HG02610 (cell line): Measurements from ENCODE around the gene COX20.
"Not testable (repeated sequence)": the region's sequence is repeated elsewhere in the genome, so short reads cannot be mapped to it uniquely, and the experiment has no call there.

Experiments used
- ATAC-seq: cut with Tn5 transposase; IDR thresholded peaks from one replicate; pipeline ENCODE4 v1.9.1; 2021; ENCODE audit warnings: mild to moderate bottlenecking, moderate library complexity; ENCODE audit not compliant: unreplicated experiment

The COX20 gene, protein sequence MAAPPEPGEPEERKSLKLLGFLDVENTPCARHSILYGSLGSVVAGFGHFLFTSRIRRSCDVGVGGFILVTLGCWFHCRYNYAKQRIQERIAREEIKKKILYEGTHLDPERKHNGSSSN

DNA sequence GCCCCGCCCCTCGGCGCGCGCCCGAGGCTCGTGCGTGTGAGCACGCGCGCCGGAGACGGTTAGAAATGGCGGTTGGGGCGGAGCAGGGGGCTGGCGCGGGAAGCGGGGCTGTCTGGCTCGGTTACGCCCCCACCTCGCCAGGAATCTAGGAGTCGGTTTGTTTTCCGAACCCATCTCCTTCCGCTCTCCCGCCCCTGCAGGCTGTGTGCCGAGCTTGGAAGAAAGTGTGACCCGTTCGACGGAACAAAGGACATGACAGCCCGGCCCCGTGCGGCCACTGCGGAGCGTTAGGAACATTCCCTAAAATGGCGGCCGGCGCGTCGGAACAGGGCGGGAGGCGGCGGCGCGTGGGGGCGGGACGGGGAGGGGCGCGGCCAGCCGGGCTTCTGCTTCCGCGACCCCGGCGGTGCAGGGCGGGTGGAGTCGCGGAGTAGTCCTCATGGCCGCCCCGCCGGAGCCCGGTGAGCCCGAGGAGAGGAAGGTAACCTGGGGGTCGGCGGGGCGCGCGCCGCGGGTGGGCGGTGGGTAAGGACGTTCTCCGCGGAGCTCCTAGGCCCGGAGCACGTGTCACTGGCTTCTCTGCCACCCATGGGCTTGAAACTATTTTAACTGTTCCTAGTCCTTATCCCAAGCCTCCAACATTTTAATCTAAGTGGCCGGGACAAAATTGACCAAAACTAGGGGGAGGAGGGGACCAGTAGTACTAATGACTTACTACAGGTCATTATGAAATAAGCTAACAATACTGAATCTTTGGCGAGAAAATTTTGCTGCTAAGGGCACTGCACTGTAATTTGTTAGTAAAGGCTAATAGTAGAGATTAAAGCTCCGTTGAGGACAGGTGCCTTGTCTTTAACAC lies at the start of gene COX20:
COX20 (plus strand) TSS at position 383 of the 859 bp plus-strand sequence; CDS start at position 440, 57 bp downstream.
- peak; percentile 65 for ATAC-seq

DNA sequence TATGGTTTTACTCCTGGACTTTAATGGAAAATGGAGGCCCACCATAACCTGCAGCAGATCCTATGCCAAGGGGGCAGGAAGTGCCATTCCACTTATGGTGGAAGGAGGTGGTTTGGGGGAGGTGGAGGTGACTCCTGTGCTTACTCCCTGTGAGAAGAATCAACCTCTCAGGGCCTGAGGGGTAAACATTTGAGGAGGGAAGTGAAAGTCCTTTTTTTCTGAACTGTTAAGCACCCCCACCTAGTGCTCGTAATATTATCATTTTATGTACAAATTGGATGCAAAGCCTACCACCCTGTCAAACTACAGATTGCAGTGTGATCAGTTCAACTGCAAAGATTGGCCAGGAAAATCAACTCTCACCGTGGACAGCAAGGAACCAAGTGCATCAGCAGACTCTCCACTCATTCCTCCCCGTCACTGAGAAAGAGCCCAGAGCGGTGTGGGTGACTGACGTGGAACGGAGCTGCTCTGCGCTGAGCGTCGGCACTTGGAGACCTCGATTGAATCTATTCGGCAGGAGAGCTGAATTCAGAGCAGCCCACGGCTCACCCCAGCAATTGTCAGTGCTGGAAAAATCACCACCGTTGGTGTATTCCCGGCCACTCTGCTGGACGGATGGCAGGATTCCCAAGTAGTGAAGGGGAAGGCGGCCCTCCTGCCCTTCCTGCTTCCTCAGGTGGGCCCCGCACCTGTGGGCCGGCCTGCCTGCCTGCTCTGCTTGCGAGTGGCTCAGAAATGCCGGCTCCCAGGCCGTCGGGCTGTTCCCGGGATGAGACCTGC lies 46.8 kb upstream of the COX20 start:
- ATAC-seq = no peak

DNA sequence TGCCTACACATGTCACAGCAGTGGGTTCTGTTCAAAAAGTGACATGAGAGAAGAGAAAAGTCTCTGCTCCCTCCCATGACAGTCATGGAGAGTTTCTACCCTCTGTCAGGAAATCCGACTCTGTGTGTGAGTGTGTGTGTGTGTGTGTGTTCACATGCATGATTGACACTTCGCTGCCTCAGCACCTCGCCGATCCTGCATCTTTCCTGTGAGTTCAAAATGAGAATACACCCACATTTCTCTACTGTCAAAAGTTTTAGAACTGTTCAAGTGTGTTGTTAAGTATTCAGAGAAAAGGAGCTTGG lies 46.2 kb upstream of the COX20 start:
- ATAC-seq = no peak

DNA sequence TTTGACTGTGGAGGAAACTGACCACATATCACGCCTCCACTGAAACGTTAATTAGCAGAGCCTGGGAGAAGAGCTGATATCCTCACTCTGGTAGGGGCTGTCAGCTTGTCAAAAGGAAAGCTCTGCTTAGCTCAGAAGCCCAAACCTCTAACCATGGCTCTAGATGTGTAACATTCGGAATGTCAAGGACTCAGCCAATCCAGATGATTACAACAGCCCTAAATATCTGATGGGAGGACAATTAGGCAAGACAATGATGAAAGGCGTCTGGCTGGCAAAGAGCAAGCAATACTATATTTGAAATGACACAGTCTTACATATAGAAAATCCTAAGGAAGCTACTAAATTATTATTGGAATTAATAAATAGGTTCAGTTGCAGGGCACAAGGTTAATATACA lies 45.7 kb upstream of the COX20 start:
- ATAC-seq = no peak

DNA sequence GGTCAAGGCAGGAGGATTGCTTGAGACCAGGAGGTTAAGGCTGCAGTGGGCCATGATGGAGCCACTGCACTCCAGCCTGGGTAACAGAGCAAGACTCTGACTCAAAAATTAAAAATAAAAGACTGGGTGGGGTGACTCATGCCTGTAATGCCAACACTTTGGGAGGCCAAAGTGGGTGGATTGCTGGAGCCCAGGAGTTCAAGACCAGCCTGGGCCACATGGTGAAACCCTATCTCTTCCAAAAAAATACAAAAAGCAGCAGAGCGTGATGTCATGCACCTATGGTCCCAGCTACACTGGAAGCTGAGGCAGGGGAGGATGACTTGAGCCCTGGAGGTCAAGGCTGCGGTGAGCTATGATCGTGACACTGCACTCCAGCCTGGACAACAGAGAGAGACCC lies 44.4 kb upstream of the COX20 start:
- no peak for ATAC-seq

DNA sequence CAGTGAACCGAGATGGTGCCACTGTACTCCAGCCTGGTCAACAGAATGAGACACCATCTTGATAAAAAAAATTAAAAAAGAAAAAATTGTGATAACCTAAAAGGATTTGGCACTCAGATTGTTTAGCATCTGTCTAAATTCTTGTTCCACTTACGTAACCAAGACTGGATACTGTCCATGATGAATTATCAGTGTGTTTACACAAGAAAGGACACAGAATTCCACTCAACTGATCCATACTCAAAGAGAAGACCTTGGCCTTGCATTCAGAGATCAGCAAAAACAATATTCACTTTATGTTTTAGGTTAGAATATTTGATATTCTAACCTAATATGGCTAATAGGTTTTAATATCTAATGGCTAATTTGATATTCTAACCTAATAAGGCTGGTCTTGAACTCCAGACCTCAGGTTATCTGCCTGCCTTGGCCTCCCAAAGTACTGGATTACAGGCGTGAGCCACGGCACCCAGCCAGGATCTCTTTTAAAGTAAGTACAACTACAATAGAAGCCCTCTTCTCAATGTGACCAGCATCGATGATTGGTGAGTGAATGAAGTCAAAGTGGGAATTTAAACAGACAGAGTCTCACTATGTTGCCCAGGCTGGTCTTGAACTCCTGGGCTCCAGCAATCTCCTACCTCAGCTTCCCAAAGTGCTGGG lies 43.1 kb upstream of the COX20 start:
- no peak for ATAC-seq

DNA sequence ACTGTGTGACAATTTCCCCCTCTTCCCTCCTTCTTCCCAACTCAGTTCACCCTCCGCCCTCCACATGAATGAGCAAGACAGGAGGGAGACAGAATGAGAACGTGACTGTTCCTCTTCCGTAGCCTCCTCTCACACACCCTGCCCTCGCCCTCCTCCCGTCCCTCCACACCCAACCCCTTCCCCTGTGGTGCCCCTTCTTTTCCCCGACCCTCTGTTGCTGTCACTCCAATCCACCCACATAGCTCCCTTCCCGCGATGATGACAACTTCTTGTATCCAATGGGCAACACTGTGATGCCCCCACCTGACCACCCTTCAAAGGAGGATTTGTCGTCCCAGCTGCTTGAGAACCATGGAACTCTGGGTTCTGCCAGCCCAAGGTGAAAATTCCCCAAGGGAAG lies 41.4 kb upstream of the COX20 start:
- ATAC-seq = no peak

DNA sequence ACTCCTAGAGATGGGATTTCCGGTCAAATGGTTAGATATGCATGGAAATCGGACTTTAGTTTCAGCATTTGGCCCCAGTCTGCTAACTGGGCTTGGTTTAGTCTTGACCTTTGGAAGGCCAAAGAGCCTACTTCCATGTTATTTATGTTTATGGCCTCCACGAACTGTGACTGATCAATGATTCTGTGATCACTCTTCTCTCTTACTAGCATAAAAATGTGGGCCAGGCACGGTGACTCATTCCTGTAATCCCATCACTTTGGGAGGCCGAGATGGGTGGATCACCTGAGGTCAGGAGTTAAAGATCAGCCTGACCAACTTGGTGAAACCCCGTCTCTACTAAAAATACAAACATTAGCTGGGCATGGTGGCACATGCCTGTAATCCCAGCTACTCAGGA lies 40.9 kb upstream of the COX20 start:
- ATAC-seq = not testable (repeated sequence)

DNA sequence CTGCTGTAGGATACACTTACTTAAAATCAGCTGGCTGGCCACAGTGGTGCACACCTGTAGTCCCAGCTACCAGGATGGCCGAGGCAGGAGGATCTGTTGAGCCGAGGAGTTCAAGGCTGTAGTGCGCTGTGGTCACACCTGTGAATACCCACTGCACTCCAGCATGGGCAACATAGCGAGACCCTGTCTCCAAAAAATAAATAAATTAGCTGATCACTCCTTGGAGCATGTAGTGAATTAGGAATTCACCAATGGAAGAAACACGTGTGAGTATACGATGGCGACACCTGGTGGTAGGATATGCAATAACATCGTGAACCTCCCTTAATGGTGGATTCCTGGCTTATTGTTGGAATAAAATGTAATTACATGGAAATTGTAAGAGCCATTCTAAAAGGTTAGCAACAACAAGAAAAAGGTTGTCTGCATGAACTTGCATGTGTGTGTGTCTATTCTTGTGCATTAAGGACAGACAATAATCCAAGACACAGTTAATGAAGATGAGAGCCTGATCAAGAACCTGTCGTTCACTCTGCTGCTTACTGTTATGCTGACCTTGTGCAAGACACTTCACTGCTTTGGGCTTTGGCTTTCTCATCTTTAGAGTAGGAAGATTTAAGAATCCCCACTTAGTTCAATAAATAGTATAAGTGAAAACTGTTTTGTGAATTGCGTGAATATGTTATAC lies 38.6 kb upstream of the COX20 start:
- ATAC-seq = no peak

DNA sequence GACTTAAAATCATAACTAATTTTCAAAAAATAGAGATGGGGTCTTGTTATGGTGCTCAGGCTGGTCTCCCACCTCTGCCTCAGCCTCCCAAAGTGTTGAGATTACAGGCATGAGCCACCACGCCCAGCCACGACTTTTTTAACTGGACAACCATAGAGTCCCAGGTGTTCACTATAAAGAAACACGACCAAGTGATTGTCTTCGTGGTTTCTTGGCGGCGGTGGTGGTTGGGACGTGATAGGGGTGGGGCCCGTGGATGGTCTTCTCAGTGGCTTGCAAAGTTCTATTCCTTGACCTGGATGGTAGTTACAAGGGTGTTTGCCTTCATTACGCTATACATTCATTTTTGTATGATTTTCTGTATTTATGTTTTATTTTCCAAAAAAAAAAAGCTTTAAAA lies 34.6 kb upstream of the COX20 start:
- ATAC-seq = no peak

DNA sequence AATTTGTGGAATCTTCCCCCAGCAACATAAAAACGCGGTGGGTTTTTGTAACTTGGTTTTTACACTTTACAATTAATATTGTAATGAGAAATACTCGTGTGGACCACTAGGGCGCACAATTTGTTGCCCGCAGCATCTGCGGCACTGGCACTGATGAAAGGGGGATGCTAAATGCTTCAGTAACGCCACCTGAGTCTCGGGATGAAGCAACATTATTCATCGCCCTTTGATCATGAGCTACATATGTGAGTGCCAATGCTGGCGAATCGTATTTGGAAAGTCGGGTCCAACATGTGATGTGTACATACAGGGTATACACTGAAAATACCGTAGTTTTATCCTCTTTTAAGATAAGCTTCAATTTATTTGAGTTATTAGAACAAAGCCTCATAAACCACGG lies 34.2 kb upstream of the COX20 start:
- ATAC-seq = peak; percentile 79

DNA sequence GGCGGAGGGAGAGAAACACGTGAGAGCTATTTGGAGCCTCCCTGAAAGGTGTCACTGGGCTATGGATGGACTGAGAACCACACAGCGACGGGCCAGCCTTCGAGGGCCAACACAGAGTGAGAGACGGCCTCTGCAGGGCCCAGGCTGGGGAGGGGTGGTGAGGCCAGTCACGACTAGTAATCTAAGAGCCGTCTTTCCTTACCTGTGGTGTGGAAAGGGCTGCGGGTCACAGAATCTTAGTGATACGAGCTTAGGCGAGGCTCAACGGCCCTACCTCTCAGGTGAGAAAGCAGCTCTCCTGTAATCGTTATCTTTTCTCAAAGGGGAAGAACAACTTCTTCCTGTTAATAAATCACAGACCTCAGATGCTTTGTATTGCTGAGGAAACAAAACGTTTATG lies 33.4 kb upstream of the COX20 start:
- ATAC-seq = no peak

DNA sequence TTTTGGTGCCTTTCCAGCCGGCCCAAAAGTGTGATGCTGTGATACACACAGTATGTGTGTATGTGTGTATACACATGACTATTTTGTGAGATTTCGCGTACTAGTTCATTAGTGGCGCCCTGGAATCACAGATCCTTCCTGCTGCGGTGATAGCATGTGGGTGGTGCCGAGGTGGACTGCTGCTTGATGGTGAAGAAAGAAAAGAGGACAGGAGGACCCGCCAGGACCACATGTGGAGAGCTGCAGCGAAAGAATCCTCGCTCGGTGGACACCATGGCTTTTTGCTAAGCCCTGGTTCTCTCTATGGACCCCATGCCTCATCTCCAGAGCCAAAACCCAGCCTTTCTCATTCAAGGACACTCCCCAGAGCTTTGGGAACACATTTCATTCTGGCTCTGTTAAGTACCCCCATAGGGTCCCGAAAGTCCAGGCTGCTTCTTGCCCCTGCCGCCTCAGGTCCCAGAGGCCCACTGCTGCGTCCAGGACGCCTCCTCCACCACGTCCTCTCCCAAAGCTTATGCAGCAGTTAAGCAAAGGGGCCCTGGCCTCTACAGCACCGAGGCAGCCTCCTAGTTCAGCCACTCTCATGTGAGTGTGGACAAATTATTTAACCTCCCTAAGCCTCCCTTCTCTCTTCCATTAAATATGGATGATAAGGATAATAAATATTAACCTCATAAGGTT lies 32.8 kb upstream of the COX20 start:
- no peak for ATAC-seq

DNA sequence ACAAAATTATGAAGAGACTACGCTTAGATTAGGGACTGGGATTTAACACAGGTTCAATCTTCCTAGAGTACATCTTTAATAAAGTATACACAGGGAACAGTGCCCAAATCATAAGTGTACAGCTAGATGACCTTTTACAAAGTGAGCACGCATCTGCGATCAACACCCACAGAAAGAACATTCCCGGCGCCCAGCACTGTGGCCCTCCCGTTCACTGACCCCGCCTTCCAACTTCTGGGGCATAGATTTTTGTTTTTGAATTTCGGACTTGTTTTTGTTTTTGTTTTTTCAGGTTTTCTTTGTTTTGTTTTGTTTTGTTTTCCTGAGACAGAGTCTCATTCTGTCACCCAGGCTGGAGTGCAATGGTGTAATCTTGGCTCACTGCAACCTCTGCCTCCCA lies 30.6 kb upstream of the COX20 start:
- no peak for ATAC-seq

DNA sequence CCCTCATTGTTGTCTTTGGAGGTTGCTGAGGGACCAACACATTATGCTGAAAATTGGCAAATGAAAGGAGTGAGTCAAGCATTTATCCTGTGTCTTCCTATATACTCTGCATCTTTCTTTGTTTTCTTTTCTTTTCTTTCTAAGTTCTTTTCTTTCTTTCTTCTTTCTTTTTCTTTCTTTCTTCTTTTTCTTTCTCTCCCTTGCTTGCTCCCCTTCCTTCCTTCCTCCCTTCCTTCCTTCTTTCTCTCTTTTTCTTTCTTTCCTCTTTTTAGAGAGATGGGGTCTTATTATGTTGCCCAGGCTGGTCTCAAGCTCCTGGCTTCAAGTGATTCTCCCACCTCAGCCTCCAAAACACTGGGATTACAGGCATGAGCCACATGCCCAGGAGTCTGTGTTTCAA lies 28.3 kb upstream of the COX20 start:
- ATAC-seq = no peak

DNA sequence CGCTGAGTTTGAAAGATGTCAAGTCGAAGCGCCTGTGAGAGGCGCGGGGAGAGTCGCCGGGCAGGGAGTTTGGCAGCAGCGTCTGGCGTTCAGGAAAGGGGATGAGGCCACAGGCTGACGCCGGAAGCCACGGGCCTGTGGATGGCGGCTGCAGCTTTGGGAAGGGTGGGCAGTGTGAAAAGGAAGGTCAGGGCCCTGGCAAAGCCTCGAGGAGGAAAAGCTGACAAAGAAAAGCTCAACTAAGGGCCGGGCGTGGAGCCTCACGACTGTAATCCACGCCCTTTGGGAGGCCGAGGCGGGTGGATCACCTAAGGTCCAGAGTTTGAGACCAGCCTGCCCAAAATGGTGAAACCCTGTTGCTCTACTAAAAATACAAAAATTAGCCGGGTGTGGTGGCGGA lies 25.2 kb upstream of the COX20 start:
- ATAC-seq = no peak

DNA sequence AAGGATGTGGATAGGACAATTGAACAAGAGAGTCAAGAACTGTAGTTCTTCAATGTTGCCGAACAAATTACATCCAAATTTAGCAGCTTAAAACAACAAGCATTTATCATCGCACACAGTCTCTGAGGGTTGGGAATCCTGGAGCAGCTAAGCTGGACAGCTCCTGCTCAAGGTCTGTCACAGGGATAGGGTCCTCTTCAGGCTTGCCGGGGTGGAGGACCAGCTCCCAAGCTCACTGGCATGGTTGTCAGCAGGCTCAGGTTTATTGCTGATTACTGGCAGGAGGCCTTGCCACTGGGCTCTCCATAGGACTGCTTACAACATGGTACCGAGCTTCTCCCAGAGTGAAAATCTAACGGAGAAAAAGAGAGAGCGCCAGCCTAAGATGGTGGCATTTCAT lies 22.1 kb upstream of the COX20 start:
- no peak for ATAC-seq

DNA sequence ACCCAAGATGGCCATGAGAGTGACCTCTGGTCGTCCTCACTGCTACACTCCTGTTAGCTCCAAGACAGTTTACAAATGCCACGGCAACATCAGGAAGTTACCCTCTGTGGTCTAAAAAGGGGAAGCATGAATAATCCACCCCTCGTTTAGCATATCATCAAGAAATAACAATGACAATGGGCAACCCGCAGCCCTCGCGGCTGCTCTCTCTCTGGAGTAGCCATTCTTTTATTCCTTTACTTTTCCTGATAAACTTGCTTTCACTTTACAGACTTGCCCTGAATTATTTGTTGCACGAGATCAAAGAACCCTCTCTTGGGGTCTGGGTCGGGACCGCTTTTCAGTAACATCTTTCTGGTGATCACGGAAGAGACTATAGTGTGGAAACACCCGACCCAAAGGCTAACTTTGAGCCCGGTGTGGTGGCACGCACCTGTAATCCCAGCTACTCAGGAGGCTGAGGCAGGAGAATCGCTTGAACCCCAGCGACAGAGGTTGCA lies 19.8 kb upstream of the COX20 start:
- no peak for ATAC-seq

DNA sequence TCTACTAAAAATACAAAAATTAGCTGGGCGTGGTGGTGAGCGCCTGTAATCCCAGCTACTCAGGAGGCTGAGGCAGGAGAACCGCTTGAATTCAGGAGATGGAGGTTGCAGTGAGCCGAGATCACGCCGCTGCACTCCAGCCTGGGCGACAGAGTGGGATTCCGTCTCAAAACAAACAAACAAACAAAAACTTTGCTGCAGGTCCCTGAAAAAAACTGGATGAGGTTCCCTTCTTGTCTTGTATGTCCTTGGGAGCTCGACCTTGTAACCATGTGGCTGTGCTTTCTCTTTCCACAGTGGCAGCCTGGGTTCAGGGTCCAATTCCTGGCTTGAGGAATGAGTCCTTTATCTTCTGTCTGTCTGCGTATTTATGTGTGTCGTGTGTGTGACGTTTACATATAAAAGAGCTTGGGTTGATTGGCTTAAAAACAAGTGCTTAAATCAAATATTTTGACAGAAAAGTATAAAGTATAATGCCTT lies 18.0 kb upstream of the COX20 start:
- ATAC-seq = no peak

DNA sequence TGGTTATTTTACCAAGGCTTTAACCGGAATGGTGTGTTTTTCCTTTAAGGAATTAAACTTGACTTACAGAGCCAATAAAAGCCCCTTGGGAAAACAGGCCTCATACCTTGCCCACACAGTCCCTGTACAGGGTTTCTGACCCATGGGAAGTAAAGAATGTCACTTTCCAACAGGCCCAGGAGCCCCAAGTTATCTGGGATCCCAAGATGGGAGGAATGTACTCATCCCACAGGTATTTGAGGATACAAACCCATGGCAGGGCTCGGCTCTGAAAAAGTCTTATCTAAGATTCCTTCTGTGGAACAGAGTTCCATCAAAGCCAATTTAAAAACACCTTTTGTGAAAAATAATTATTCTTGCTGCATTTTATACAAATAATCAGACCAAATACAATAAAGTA lies 15.3 kb upstream of the COX20 start:
- ATAC-seq = no peak
